HepG2 (cell line): ENCODE data around the gene TIMM44.

Source experiments
- ATF3 ChIP-seq: sonication (generic); formaldehyde crosslinking; IDR thresholded peaks from 2 replicates; pipeline ENCODE4 v1.4.0; 2020; ENCODE audit warnings: missing genetic modification reagents
- EP300 ChIP-seq, 3 experiments: sonication (generic) in 1 of 3; formaldehyde crosslinking in 1 of 3; IDR thresholded peaks; 2 replicates each; pipeline versions ENCODE4 v1.5.1 to v1.6.1; 2011 to 2020; ENCODE audit warnings: low read depth in 2 of 3, low read length in 2 of 3, borderline replicate concordance in 1 of 3, improper control_type of control experiment in 1 of 3, mild to moderate bottlenecking in 1 of 3, missing genetic modification reagents in 1 of 3, moderate library complexity in 1 of 3
- HIC2 ChIP-seq: sonication (generic); formaldehyde crosslinking; IDR thresholded peaks from 2 replicates; pipeline ENCODE4 v1.9.0; 2022; ENCODE audit warnings: low read depth, missing genetic modification reagents
- SMC3 ChIP-seq: IDR thresholded peaks from 2 replicates; pipeline ENCODE4 v1.6.1; 2011; ENCODE audit warnings: low read length, improper control_type of control experiment
- SNAI1 ChIP-seq: sonication (generic); formaldehyde crosslinking; IDR thresholded peaks from 2 replicates; pipeline ENCODE4 v1.5.0; 2020; ENCODE audit warnings: mild to moderate bottlenecking, missing genetic modification reagents, borderline replicate concordance
- SNAPC5 ChIP-seq: sonication (generic); formaldehyde crosslinking; IDR thresholded peaks from 2 replicates; pipeline ENCODE4 v1.8.1; 2023; ENCODE audit warnings: mild to moderate bottlenecking, missing genetic modification reagents, borderline replicate concordance
- TCF7L2 ChIP-seq: IDR thresholded peaks from 2 replicates; pipeline ENCODE4 v1.6.1; 2011; ENCODE audit warnings: mild to moderate bottlenecking, low read depth, low read length, moderate library complexity
- TP53 ChIP-seq: sonication (generic); formaldehyde crosslinking; conservative IDR thresholded peaks from 2 replicates; pipeline ENCODE4 v1.4.0; 2020; ENCODE audit warnings: missing genetic modification reagents
- ZFP82 ChIP-seq: sonication (generic); formaldehyde crosslinking; IDR thresholded peaks from 2 replicates; pipeline ENCODE4 v1.5.1; 2020; ENCODE audit warnings: mild to moderate bottlenecking, missing genetic modification reagents, borderline replicate concordance
- ZNF256 ChIP-seq: sonication (generic); formaldehyde crosslinking; conservative IDR thresholded peaks from 2 replicates; pipeline ENCODE4 v1.4.0; 2020; ENCODE audit warnings: missing genetic modification reagents
- ZNF512B ChIP-seq: sonication (generic); formaldehyde crosslinking; IDR thresholded peaks from 2 replicates; pipeline ENCODE4 v1.5.1; 2020; ENCODE audit warnings: missing genetic modification reagents, mild to moderate bottlenecking, borderline replicate concordance
- ZNF562 ChIP-seq: sonication (generic); formaldehyde crosslinking; IDR thresholded peaks from 2 replicates; pipeline ENCODE4 v1.8.0; 2022; ENCODE audit warnings: missing genetic modification reagents, borderline replicate concordance
- ZNF772 ChIP-seq: sonication (generic); formaldehyde crosslinking; IDR thresholded peaks from 2 replicates; pipeline ENCODE4 v1.5.0; 2020; ENCODE audit warnings: mild to moderate bottlenecking, missing genetic modification reagents

- TF ChIP-seq ZNF512B (CRISPR knock-in tag): no peak
- no peak for TF ChIP-seq SNAI1 (CRISPR knock-in tag)
- no peak for TF ChIP-seq EP300 (IDR thresholded peaks at IDR 0.05; ENCODE audit: low read depth in 2 of 2, low read length in 2 of 2)
- TF ChIP-seq EP300 (CRISPR knock-in tag; IDR thresholded peaks at IDR 0.05; ENCODE audit: borderline replicate concordance): no peak
- no peak for TF ChIP-seq ZNF772 (CRISPR knock-in tag)
- no peak for TF ChIP-seq ATF3
- TF ChIP-seq ZFP82 (CRISPR knock-in tag): no peak
- TF ChIP-seq ZNF562 (CRISPR knock-in tag): no peak
- TF ChIP-seq SNAPC5 (CRISPR knock-in tag): no peak
- TF ChIP-seq TCF7L2: no peak
- no peak for TF ChIP-seq SMC3
- no peak for TF ChIP-seq TP53 (CRISPR knock-in tag)
- no peak for TF ChIP-seq HIC2
- TF ChIP-seq ZNF256 (CRISPR knock-in tag): no peak
Observed at GRCh38 chr19:7979011-7979410, 35.5 kb upstream of the TIMM44 start.
